ENCODE results near the gene SECISBP2L.

The SECISBP2L gene

DNA sequence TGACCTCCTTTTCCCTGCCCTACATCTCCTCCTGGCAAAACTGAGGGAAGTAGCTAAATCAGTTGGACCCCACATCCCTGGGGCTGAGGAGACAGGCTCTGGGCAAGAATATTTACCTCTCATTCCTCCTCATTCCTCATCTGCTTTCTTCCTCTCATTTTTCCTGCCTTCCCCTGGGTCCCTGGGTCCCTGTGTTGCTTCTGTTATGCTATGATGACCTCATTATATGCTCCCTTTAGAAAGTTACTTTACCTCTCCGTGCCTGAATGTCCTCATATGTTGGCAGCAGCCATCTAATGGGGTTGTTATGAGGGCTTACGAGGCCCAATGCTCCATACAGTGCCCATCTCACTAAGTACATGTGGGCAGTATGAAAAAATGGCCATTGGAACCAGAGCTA lies 81.3 kb downstream of the SECISBP2L start:
- no peak for DNase-seq

DNA sequence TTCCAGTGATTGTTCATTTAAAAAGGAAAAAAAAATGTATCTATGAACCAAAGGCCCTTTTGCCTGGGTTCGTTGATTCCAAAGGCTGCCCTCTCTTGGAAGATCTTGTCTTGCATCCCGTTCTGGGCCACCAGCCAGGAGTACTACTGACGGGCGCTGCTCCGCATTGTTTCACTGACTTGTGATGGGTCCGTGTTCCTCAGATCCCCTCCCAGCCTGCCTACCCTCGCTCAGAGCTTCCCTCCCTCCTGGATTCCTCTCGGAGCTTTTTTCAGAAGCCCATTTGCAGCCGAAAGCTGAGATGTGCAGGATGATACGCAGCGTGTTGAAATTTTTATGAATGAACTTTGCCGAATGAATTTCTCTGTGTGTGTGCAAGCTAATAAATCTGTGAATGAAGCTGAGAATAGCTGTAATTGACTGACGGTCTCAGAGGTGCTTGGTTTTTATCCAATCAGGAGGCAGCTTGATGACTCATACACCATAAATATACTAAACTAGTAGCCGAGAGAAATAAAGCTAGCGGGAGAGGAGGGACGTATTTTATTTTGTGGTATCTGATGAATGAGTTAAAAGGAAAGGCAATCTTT lies 82.6 kb downstream of the SECISBP2L start, which contains the start of gene SHC4:
Gene SHC4, minus strand, starts transcription at position 396 of the 590 bp plus-strand sequence. CDS start 904 bp downstream, outside the sequence.
- DNase-seq, result no peak

DNA sequence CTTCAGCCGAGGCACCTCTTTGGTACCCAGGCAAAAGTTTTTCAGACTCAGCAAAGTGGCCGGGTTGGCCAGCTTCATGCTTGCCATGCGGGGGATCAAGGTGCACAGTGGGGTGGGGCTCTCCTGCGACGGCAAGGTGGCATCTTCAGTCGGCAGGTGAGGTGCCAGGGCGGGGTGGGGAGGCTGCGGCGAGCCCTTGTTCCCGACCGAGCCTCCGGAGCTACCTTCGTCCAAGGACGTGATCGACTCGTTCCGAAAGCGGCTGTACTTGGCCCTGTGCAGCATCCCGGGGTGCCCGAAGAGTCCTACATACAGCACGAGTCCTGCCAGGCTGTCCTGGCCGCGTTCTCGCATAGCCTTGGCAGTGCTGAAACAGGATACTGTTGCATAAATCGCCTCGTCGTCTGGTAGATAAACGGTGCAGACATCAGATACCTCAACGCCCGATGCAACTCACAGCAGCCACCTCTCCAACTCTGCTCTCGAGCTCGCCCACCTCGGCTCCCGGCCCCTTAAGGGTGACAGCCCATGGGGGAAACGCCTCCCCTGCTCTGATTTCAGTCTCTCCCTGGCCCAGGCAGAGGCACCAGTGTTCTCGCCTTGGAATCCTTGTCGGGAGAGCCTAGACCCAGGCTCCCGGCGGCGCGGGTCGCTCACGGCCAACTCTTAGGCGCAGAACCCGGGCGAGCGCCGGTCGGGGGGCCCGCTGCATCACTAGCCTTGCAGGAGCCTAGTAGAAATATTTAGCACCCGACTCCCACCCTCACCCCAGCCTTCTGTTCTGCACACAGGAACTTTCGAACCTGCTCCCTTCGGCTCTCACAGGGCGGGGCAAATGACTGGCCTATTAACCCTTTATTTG lies 83.4 kb downstream of the SECISBP2L start:
- DNase-seq, result no peak

DNA sequence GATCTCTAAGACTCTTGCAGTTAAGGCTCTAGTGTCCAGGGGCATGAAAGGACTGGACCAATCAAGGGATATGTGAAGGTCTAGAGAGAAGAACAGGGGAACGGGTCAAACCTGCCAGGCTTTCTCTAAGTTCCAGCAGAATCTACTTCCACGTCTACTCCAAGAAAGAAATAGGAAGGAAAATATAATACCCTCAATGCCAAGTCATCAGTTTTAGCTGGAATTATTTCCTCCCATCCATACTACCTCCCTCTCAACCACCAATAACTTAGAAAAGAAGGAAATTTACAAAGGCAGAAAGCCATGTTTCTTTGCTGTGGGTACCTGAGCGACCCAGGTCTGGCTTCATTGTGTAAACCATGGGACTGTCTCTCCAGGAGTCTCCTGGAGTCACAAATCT lies 90.3 kb downstream of the SECISBP2L start:
- no peak for DNase-seq

DNA sequence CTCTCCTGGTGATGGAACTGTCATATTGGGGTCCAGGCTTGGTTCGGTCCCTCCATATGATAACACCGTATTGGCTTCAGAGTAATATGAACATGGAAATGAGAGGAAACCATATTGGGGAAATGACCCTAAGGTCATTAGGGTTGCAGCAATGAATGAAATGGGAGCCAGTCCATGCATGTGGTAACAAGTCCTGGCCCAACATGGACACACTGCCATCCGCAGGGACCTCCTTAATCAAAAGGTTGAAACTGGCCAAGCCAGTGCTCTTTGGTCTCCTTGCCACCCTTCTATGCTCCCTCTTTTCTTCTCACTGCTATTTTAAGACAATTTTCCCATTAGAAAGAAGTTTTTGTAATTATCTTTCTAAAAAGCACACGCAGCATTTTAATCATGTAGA lies 90.9 kb downstream of the SECISBP2L start:
- no peak for DNase-seq

DNA sequence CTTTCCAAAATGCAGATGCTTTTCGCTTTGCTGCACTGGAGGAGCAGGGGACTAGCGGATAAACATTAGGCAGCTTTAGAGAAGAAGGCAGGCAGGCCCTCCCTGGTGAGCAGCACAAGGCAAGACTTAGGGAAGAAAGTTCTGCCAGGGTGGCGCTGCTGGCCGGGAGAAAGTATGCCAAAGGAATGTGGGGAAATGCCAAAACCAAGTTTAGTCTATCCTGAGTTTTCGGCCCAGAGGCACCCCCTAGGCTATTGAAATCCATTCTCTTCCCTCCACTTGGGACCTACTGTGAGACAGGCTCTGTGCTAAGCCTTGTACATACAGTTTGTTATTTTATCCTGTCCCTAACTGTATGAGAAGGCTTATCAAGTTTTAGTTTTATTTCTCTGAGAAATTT lies 91.7 kb downstream of the SECISBP2L start:
- no peak for DNase-seq

DNA sequence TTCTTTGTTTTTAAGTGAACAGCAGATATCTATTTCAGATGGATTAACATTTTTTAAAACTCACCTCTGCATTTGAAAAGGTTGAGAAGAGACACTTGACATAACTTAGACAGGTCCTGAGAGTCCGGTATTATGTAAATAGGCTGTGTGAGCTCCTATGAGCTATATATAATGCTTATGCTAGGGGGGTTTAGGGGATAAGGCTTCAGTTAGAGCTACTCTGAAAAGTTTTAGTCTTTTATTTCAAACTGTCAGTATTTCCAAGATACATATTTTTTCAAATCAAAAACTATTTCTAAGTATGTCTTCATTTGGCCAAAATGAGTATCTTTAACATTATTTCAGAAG lies 99.4 kb downstream of the SECISBP2L start:
- DNase-seq, result no peak

DNA sequence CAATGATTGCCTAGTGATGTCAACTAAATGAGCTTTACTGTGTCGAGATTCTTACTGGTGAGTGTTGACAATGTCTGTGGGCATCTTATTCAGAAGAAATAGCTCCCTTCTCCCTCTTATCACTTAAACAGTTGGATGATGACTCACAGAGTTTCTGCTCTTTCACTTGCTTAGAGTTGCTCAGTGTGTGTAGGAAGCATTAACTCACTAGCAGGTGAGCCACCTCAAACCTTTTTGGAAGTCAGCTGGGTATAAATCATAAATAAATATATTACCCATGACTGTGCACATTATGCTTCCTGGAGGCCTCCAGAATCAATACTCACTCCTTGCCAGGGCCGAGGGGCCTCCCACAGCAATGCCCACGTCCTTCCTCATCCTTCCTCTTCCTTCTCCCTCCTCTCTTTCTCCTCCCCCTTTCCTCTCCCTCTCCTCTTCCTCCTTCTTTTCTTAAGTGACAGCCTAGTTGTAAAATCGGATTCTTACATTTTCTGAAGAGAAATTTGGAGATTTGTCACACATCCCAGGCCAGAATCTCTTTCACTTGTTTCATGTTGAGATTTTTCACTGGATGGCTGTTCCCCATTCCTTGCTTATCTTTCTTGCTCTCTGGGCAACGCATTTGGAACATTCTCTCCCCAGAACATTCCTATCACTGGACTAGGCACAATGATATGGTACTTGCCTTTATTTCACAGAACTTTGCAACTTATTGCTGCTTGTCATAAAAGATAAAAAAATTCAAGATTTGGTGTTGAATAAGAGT lies 100.0 kb downstream of the SECISBP2L start:
- no peak for DNase-seq

DNA sequence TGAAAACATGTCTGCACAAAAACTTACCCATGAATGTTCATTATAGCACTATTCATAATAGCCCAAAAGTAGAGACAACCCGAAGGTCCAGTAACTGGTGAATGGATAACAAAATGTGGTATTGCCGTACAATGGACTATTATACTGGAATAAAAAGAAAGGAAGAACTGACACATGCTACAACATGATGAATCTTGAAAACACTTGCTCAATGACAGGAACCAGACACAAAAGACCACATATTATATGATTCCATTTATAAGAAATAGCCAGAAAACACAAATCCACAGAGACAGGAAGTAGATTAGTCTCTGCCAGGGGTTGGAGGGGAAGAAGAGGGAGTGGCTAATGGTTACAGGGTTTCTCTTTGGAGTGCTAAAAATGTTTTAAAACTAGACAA lies 100.9 kb downstream of the SECISBP2L start:
- no peak for DNase-seq

DNA sequence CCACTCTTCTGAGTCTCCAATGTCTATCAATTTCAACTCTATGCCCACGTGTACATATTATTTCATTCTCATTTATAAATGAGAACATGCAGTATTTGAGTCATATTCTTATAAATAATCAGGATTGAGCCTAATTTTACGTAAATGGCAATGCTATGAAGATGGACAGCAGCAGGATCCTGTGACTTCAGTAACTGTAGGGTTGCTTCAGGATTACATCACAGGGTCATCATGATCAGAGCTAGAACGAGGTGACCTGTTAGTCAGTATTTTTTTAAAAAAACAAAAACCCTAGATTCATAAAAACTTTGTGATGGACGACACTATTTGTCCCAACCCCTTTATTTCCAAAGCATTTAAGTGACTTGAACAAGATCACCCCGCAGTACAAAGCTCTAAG lies 104.3 kb downstream of the SECISBP2L start:
- DNase-seq, result no peak

DNA sequence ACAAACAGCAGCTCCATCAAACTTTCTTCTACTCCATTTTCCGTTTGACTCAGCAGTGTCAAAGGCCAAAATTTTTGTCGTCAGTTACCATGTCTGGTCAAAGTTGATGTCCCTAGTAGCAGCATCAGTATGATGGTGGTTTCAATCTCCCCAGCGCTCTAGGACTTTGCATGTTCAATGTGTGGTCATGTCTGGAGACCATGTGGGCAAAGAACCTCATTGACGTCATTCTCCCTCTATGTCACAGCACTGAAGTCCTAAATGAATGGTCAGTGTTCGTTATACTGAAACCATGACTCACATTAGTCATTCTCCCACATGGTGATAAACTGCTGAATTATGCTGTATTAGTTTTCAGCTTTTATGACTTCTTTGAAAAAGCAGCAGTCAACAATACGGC lies 105.7 kb downstream of the SECISBP2L start:
- no peak for DNase-seq

DNA sequence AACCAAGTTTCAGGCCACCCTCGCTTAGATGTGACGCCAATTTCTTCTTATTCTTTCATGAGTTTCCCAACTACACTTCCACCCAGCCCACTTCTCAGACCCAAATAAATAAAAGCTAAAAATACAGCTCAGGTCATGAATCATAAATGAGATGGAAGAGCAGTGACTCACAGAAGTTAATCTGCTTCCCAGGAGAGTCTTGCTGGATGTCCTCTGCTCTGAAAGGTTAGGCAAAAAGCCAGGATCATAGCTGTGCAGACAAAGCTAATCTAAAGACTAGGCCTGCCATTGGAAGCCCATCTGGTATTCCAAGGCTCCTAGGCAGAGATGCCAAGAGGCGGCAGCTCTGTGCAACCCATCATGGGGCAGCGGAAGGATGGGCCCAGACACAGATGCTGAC lies 106.6 kb downstream of the SECISBP2L start:
- no peak for DNase-seq

All from central memory CD4-positive, alpha-beta T cell (primary cell).